NCI-H1694 treated with DMSO at 0.1 percent for 48 hours (cell line): Measurements from ENCODE around the gene GALNT3.

Source experiments
- DNase-seq: peaks from one replicate; lab custom pipeline; 2025; lab: John Stamatoyannopoulos, UW

GALNT3 gene

GRCh38 chr2:165793779-165794535 is at the start of gene GALNT3:
Gene GALNT3 (minus strand): TSS chr2:165794247. CDS start chr2:165770700, 23,547 bp downstream.
- no peak for DNase-seq

- DNase-seq = peak; percentile 84
Measured at GRCh38 chr2:165843351-165843750, 49.3 kb upstream of the GALNT3 start.

GRCh38 chr2:165840333-165840958 is 46.4 kb upstream of the GALNT3 start:
- no peak for DNase-seq

GRCh38 chr2:165839610-165840009 is 45.6 kb upstream of the GALNT3 start:
- DNase-seq = no peak

- no peak for DNase-seq
Measured at GRCh38 chr2:165837122-165837521, 43.1 kb upstream of the GALNT3 start.

- DNase-seq = no peak
Measured at GRCh38 chr2:165835363-165835762, 41.3 kb upstream of the GALNT3 start.

GRCh38 chr2:165833156-165833555 is 39.1 kb upstream of the GALNT3 start:
- no peak for DNase-seq

- no peak for DNase-seq
Measured at GRCh38 chr2:165827921-165828276, 33.9 kb upstream of the GALNT3 start.

- no peak for DNase-seq
Measured at GRCh38 chr2:165827016-165827920, 33.2 kb upstream of the GALNT3 start.

- no peak for DNase-seq
Measured at GRCh38 chr2:165825041-165825440, 31.0 kb upstream of the GALNT3 start.

GRCh38 chr2:165820296-165820695 is 26.2 kb upstream of the GALNT3 start:
- DNase-seq = no peak

GRCh38 chr2:165818920-165819319 is 24.9 kb upstream of the GALNT3 start:
- DNase-seq = no peak

- DNase-seq = no peak
Measured at GRCh38 chr2:165815299-165816141, 21.5 kb upstream of the GALNT3 start.

- no peak for DNase-seq
Measured at GRCh38 chr2:165814473-165814872, 20.4 kb upstream of the GALNT3 start.

- no peak for DNase-seq
Measured at GRCh38 chr2:165811592-165812370, 17.7 kb upstream of the GALNT3 start.

- DNase-seq = no peak
Measured at GRCh38 chr2:165810418-165810817, 16.4 kb upstream of the GALNT3 start.

GRCh38 chr2:165804719-165805118 is 10.7 kb upstream of the GALNT3 start:
- DNase-seq = no peak

- DNase-seq = no peak
Measured at GRCh38 chr2:165803123-165803760, 9.2 kb upstream of the GALNT3 start.

- DNase-seq = no peak
Measured at GRCh38 chr2:165801176-165801575, 7.1 kb upstream of the GALNT3 start.

GRCh38 chr2:165796819-165797530 is 2.9 kb upstream of the GALNT3 start:
- no peak for DNase-seq
